HepG2 (cell line): ENCODE results near the gene PTPRO.

ENCODE experiments used
- EZH2 ChIP-seq: conservative IDR thresholded peaks from 2 replicates; pipeline ENCODE4 v1.6.1; 2012; ENCODE audit warnings: mild to moderate bottlenecking, low read depth, low read length, moderate library complexity
- REST ChIP-seq, 2 experiments: IDR thresholded peaks; 2 replicates each; pipeline ENCODE4 v1.6.1; 2011 to 2012; ENCODE audit warnings: low read length in 2 of 2, borderline replicate concordance in 1 of 2, low read depth in 1 of 2, mild to moderate bottlenecking in 1 of 2, moderate library complexity in 1 of 2
- SIX4 ChIP-seq: sonication (generic); formaldehyde crosslinking; IDR thresholded peaks from 2 replicates; pipeline ENCODE4 v1.4.0; 2020; ENCODE audit warnings: missing genetic modification reagents
- SUZ12 ChIP-seq: fragments of 150-350 bp; IDR thresholded peaks from 2 replicates; pipeline ENCODE4 v1.6.1; 2014; ENCODE audit warnings: low read depth, low read length
- XRCC5 ChIP-seq: fragments of 200-400 bp; formaldehyde crosslinking; optimal IDR thresholded peaks from 2 replicates; pipeline ENCODE3; 2017; ENCODE audit warnings: mild to moderate bottlenecking, low read length
- ZNF30 ChIP-seq: sonication (generic); formaldehyde crosslinking; IDR thresholded peaks from 2 replicates; pipeline ENCODE4 v1.5.0; 2020; ENCODE audit warnings: mild to moderate bottlenecking, missing genetic modification reagents
- ZNF33B ChIP-seq: sonication (generic); formaldehyde crosslinking; IDR thresholded peaks from 2 replicates; pipeline ENCODE4 v1.5.1; 2020; ENCODE audit warnings: mild to moderate bottlenecking, missing genetic modification reagents
- TF ChIP-seq, protein P1 (sequence below): sonication (generic); formaldehyde crosslinking; IDR thresholded peaks from 2 replicates; pipeline ENCODE4 v1.4.0; 2020; ENCODE audit warnings: missing genetic modification reagents

GRCh38 chr12:15547691-15548090 lies 225.4 kb downstream of the PTPRO start:
- TF ChIP-seq EZH2 (no peak), SUZ12 (no peak), SIX4 (no peak), ZNF33B (CRISPR knock-in tag) (no peak), XRCC5 (no peak), REST (IDR thresholded peaks at IDR 0.05; ENCODE audit: borderline replicate concordance in 1 of 2, low read depth in 1 of 2, low read length in 2 of 2) (no peak), ZNF30 (CRISPR knock-in tag) (no peak)
- TF ChIP-seq, protein P1, sequence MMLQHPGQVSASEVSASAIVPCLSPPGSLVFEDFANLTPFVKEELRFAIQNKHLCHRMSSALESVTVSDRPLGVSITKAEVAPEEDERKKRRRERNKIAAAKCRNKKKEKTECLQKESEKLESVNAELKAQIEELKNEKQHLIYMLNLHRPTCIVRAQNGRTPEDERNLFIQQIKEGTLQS (CRISPR knock-in tag), result no peak
